ENCODE measurements around the gene C2orf15. TPM values are rescaled to one million over a fixed set of nuclear protein-coding genes. Genes with fewer than 3 reads are reported as not detected.

The C2orf15 gene
- total RNA-seq, 1 donor from 2014 or later = 19.6 TPM

DNA sequence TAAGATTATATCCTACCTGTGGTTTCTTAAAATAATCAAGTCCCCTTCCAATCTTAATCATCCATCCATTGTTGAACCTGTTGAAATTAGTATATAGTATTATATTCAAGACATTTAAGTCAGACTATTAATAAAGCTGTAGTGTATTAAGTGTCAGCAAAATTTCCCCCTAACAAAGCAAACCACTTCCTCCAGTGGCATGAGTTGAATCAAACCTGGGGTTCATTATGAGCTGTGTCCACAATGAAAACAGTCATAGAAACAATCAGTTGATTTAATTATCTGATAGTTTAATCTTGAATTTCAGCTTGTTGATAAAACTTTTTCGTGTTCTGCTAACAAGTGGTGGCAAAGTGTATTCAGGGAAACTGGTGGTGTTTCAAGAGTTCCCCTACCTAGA, 28.0 kb downstream of the C2orf15 start:
- Mint-ChIP-seq H3K27me3 (no peaks in the 10 kb centered on the region), H3K4me1 (ENCODE audit: low read depth) (no peaks in the 10 kb centered on the region), H3K4me3 (ENCODE audit: low read depth) (no peak overlapping the region), H3K27ac (no peak overlapping the region), H3K9me3 (ENCODE audit: low read depth) (no peaks in the 10 kb centered on the region), H3K36me3 (ENCODE audit: insufficient read depth) (peaks cover 7% of the 10 kb centered on the region)
- TF ChIP-seq, protein P1, sequence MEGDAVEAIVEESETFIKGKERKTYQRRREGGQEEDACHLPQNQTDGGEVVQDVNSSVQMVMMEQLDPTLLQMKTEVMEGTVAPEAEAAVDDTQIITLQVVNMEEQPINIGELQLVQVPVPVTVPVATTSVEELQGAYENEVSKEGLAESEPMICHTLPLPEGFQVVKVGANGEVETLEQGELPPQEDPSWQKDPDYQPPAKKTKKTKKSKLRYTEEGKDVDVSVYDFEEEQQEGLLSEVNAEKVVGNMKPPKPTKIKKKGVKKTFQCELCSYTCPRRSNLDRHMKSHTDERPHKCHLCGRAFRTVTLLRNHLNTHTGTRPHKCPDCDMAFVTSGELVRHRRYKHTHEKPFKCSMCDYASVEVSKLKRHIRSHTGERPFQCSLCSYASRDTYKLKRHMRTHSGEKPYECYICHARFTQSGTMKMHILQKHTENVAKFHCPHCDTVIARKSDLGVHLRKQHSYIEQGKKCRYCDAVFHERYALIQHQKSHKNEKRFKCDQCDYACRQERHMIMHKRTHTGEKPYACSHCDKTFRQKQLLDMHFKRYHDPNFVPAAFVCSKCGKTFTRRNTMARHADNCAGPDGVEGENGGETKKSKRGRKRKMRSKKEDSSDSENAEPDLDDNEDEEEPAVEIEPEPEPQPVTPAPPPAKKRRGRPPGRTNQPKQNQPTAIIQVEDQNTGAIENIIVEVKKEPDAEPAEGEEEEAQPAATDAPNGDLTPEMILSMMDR (IDR thresholded peaks at IDR 0.05; ENCODE audit: unreplicated experiment) = no peak
- no peak for DNase-seq (ENCODE audit: low spot score, unreplicated experiment)

DNA sequence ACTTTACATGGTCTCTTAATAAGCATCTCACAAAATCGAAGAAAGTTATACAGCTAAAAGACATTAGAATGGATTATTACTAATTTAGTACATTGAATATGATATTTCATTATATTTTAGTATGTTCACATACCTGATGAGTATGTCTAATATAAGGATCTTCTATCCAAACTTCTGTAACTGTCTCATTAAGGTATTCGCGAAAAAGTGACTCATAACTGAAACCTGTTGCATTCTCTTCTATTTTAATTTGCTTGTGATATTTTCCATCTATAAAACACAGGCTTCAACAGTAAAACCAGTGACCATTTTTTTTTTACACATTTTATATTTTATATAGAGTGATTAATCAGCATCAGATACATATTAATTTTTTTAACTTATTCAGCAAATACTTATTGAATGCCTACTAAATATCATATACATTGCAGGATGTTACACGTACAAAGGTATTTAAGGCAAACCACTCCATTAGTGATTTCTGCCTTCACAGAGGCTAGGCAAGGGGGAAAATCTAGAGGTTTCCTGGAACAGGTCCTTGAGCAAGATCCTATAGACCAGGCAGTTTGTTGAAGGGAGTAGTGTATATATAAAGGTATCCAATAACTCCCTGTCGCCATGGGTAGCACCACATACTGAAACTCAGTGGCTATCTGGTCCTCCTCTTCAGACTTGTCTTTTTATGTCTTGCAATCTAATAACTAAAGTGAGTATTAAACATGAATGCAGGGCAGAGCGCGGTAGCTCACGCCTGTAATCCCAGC, 30.1 kb downstream of the C2orf15 start:
- Mint-ChIP-seq H3K36me3 (ENCODE audit: insufficient read depth) (peaks cover 4% of the 10 kb centered on the region), H3K4me3 (ENCODE audit: low read depth) (no peak overlapping the region), H3K27ac (no peak overlapping the region), H3K9me3 (ENCODE audit: low read depth) (no peaks in the 10 kb centered on the region), H3K27me3 (no peaks in the 10 kb centered on the region), H3K4me1 (ENCODE audit: low read depth) (no peaks in the 10 kb centered on the region)
- no peak for DNase-seq (ENCODE audit: low spot score, unreplicated experiment)
- TF ChIP-seq, protein P1 (IDR thresholded peaks at IDR 0.05; ENCODE audit: unreplicated experiment) = no peak

DNA sequence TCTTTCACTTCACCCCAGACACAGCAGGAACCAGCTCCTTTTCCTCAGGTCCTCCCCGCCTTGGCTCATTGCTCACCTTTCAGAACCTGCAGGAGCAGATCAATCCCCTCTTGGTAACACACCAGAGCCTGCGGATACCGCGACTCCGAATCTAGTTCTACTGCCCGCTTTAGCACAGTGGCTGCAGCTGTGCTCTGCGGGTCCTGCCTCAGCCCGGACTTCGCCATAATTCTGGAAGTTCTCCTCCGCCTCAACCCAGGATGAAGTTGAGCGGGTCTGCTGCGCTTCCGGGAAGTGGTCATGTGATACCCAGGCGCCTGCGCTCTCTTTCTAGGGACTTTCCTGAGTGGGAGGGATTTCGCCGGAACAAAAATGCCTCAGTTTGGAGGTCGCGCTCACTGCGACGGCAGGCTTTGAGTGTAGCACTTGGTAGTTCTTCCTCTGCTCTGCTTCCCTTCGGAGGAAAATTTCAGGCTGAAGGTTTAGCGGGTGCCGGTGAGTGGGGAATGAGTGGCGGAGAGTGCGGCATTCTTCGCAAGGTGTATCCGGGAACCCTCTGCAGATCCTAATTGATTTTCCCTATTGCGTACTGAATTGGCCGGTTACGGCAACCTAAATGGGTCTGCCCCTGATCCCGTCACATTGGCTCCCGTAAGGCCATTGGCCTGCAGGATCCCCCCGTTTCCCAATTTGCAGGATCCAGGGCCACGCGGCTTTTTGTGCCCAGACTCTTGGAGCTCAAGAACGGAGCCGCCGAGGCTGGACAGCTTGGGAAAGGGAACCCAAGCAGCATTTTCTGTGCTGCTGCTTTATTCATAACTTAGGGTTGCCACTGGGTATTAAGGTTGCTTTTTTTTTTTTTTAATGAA, 39.5 kb downstream of the C2orf15 start, which contains the start of the genes MITD1 and MRPL30:
Gene MITD1 (minus strand): TSS at position 304 of the 869 bp plus-strand sequence. CDS start 77 bp downstream, at position 227.
Gene MRPL30 (plus strand): TSS at position 430 of the 869 bp plus-strand sequence. CDS start 5,020 bp downstream, outside the sequence.
- H3K4me3 Mint-ChIP-seq (ENCODE audit: low read depth) = peak within 1 kb of the TSS; percentile 98
- TF ChIP-seq, protein P1 (IDR thresholded peaks at IDR 0.05; ENCODE audit: unreplicated experiment) = no peak
- no peaks in the 10 kb centered on the region for H3K36me3 Mint-ChIP-seq (ENCODE audit: insufficient read depth)
- H3K9me3 Mint-ChIP-seq (ENCODE audit: low read depth) = no peaks in the 10 kb centered on the region
- no peaks in the 10 kb centered on the region for H3K27me3 Mint-ChIP-seq
- peaks cover 19% of the 10 kb centered on the region for H3K4me1 Mint-ChIP-seq (ENCODE audit: low read depth)
- peak within 1 kb of the TSS; percentile 97 for H3K27ac Mint-ChIP-seq
- DNase-seq (ENCODE audit: low spot score, unreplicated experiment) = peak; percentile 81

DNA sequence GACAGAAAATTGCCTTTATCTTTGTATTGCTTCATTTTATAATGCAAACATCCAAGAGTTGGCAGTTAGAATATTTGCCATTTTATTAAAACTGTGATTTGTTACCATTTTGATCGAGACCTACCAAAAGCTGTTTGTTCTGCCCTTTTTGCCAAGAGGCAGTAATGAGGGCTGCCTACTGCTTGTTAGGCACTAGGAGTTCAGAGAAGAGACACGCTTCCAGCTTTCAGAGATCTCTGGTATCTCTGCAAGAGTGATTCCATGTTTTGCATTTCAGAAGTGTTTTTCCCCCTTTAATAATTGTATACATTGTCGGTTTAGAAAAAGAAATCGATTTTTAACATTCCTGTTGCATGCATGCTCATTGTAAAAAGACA, 40.1 kb downstream of the C2orf15 start:
- DNase-seq (ENCODE audit: low spot score, unreplicated experiment) = no peak
- TF ChIP-seq, protein P1 (IDR thresholded peaks at IDR 0.05; ENCODE audit: unreplicated experiment) = no peak
- peak overlapping the region; percentile 98 for H3K4me3 Mint-ChIP-seq (ENCODE audit: low read depth)
- no peaks in the 10 kb centered on the region for H3K36me3 Mint-ChIP-seq (ENCODE audit: insufficient read depth)
- peaks cover 19% of the 10 kb centered on the region for H3K4me1 Mint-ChIP-seq (ENCODE audit: low read depth)
- H3K27me3 Mint-ChIP-seq = no peaks in the 10 kb centered on the region
- H3K27ac Mint-ChIP-seq = peak overlapping the region; percentile 97
- H3K9me3 Mint-ChIP-seq (ENCODE audit: low read depth) = no peaks in the 10 kb centered on the region

DNA sequence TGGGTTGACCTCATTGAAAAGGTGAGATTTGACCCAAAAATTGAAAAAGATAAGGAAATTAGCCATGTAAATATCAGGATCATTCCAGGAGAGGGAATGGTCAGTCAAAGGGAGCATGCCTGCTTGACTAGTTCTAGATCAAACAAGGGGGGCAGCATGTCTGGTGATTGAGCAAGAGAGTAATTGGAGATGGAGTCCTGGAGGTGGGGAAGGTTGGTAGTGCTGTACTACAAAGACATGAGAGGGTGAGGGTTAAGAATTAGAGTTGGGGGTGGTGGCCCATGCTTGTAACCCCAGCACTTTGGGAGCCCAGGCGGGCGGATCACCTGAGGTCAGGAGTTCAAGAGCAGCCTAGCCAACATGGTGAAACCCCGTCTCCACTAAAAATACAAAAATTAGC, 41.5 kb downstream of the C2orf15 start:
- no peak for DNase-seq (ENCODE audit: low spot score, unreplicated experiment)
- Mint-ChIP-seq H3K27ac (peak overlapping the region; percentile 5), H3K36me3 (ENCODE audit: insufficient read depth) (no peaks in the 10 kb centered on the region), H3K27me3 (no peaks in the 10 kb centered on the region), H3K4me1 (ENCODE audit: low read depth) (peaks cover 19% of the 10 kb centered on the region), H3K4me3 (ENCODE audit: low read depth) (peak overlapping the region; percentile 46), H3K9me3 (ENCODE audit: low read depth) (no peaks in the 10 kb centered on the region)
- TF ChIP-seq, protein P1 (IDR thresholded peaks at IDR 0.05; ENCODE audit: unreplicated experiment) = no peak

Data from progenitor cell of endocrine pancreas (in vitro differentiated cells).